Measurements from ENCODE around the gene PKNOX2. TPM values are rescaled to one million over a fixed set of nuclear protein-coding genes. Genes with fewer than 3 reads are reported as not detected.
A peak's percentile ranks its signal among the peaks of the same experiment; 100 is the strongest.

PKNOX2 gene
- total and polyA plus RNA-seq, 10 of the 15 experiments (the other 5 are each of a cell fraction or from before 2014, with no cell fraction given): not detected

GRCh38 chr11:125344846-125345420, 180.4 kb downstream of the PKNOX2 start (continued):
- TF ChIP-seq ZNF207 (IDR thresholded peaks at IDR 0.05; ENCODE audit: borderline replicate concordance) (no peak), NR2C1 (IDR thresholded peaks at IDR 0.05) (no peak)

DNA sequence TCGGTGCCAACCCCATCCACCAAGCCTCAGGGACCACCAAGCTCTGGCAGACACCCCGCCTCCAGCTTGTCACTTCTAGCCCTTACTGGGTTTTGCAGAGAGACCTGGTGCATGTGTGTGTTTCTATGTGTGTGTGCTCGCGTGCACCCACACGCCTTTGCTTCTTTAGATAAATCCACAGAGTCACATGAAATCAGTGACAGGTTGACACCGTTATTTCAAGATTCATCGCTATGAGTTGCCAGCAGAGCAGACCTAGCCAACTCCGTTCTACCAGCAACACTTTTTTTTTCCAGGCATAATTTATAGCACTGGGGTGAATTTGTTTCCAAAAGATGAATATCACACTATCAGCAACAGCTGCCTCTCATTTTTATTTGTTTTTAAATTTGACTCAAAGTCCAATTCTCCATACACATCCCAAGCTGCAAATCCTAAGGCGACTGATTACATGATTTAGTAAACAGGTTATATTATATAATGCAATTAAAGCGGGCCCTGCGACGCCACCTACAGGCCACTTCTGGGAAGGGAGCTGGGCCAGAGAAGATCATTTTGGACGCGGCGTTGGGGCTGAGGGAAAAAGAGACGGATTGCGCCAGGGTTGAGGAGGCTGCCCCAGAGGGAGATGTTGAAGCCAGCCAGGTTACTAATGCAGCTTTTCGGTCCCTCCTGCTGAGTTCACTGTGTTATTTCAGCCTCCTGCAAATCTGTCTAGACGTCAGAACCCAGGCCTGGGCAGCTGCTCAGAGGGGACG, 181.0 kb downstream of the PKNOX2 start:
- ChIA-PET CTCF (interaction anchor here (0.6 to 6.5 kb wide), 42 partner anchors 10 to 508 kb away, joined by 3 to 71 read pairs (median 5); partner anchors contain the start of gene TMEM218), RAD21 (ENCODE audit: unreplicated experiment) (interaction anchor here (0.8 to 2.8 kb wide), 11 partner anchors 28 to 386 kb away, joined by 3 to 14 read pairs (median 5); partner anchors contain the start of gene TMEM218), SMC1A (ENCODE audit: uncharacterized antibody, unreplicated experiment) (interaction anchor here (0.7 to 2.4 kb wide), 15 partner anchors 11 to 452 kb away, joined by 3 to 12 read pairs (median 3); no protein-coding TSS in a partner anchor), POLR2A (interaction anchor here (1.2 kb wide), 1 partner anchor 391 kb away, joined by 3 read pairs; no protein-coding TSS in a partner anchor)
- FAIRE-seq (no peak), ATAC-seq (peak; percentile 80), DNase-seq (ENCODE audit: low read depth, low spot score) (no peak)
- Histone ChIP-seq H3K4me3 (no peak overlapping the region), H3K9ac (ENCODE audit: control insufficient read depth, insufficient read depth, low read length) (no peak overlapping the region), H3K4me1 (ENCODE audit: control insufficient read depth, insufficient read depth, low read length) (no peaks in the 10 kb centered on the region), H3K4me2 (ENCODE audit: control insufficient read depth, insufficient read depth) (no peak overlapping the region), H3K36me3 (ENCODE audit: control insufficient read depth in 2 of 2, insufficient read depth in 2 of 2, low read length in 1 of 2) (no peaks in the 10 kb centered on the region), H4K20me1 (ENCODE audit: control insufficient read depth, insufficient read depth) (no peaks in the 10 kb centered on the region), H3K27ac (ENCODE audit: control insufficient read depth, insufficient read depth) (no peak overlapping the region), H3K27me3 (replicated peaks in 1 of 2; ENCODE audit: control insufficient read depth in 2 of 2, insufficient read depth in 2 of 2, low read length in 1 of 2) (peaks cover 0 to 13% of the 10 kb centered on the region in 2 experiments; a peak in 2 of 4 replicates), H2AFZ (ENCODE audit: control insufficient read depth, low read depth, low read length) (no peak overlapping the region), H3K9me3 (replicated peaks; ENCODE audit: control insufficient read depth, insufficient read depth, low read length) (no peaks in the 10 kb centered on the region), H3K79me2 (ENCODE audit: control insufficient read depth, insufficient read depth, low read length) (no peaks in the 10 kb centered on the region)
- intact Hi-C loops (cut with micrococcal nuclease; ENCODE audit: unreplicated experiment) (loop anchor here (1.0 to 5.0 kb wide), 2 partner anchors 183 to 254 kb away; partner anchors contain the start of gene PKNOX2), in situ Hi-C loops (cut with MboI) (loop anchor here (5.0 kb wide), 1 partner anchor 378 kb away; no protein-coding TSS in a partner anchor)
- TF ChIP-seq CBX3 (IDR thresholded peaks at IDR 0.05; ENCODE audit: borderline replicate concordance, low read depth): no peak
- TF ChIP-seq, protein P1, sequence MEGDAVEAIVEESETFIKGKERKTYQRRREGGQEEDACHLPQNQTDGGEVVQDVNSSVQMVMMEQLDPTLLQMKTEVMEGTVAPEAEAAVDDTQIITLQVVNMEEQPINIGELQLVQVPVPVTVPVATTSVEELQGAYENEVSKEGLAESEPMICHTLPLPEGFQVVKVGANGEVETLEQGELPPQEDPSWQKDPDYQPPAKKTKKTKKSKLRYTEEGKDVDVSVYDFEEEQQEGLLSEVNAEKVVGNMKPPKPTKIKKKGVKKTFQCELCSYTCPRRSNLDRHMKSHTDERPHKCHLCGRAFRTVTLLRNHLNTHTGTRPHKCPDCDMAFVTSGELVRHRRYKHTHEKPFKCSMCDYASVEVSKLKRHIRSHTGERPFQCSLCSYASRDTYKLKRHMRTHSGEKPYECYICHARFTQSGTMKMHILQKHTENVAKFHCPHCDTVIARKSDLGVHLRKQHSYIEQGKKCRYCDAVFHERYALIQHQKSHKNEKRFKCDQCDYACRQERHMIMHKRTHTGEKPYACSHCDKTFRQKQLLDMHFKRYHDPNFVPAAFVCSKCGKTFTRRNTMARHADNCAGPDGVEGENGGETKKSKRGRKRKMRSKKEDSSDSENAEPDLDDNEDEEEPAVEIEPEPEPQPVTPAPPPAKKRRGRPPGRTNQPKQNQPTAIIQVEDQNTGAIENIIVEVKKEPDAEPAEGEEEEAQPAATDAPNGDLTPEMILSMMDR (IDR thresholded peaks at IDR 0.05 in 2 of 3, conservative IDR thresholded peaks at IDR 0.05 in 1 of 3; ENCODE audit: control insufficient read depth in 2 of 3, extremely low read depth in 1 of 3, insufficient read depth in 1 of 3, low read depth in 3 of 3, low read length in 3 of 3): peak; percentile 68 to 76 (median 73)
- no peak for TF ChIP-seq NR2C2 (IDR thresholded peaks at IDR 0.05; ENCODE audit: borderline replicate concordance, control insufficient read depth, insufficient read length, low read depth)
- TF ChIP-seq YBX1 (IDR thresholded peaks at IDR 0.05): no peak
- TF ChIP-seq RAD21 (IDR thresholded peaks at IDR 0.05; ENCODE audit: insufficient read depth, low read depth, low read length): peak; percentile 50
- TF ChIP-seq YY1 (IDR thresholded peaks at IDR 0.05; ENCODE audit: low read depth, low read length): 0 out of 2 replicates have a peak, but pooled peaks have one; percentile 20
- no peak for TF ChIP-seq BCL11A (IDR thresholded peaks at IDR 0.05; ENCODE audit: low read depth, low read length)
- TF ChIP-seq STAT3 (IDR thresholded peaks at IDR 0.05; ENCODE audit: low read depth, low read length): no peak
- peak; percentile 46; the same call in 1 of the 2 replicates for TF ChIP-seq SMC3 (IDR thresholded peaks at IDR 0.05; ENCODE audit: borderline replicate concordance, low read length)
- TF ChIP-seq BHLHE40 (IDR thresholded peaks at IDR 0.05; ENCODE audit: borderline replicate concordance in 1 of 2, low read depth in 2 of 2, low read length in 1 of 2): no peak
- whole genome bisulfite sequencing (ENCODE audit: insufficient coverage, insufficient replicate concordance, low lambda C conversion rate, missing lambda C conversion rate): 19% methylated on average over 20 of the region's 20 CpGs
- BruUV-seq (replicated peaks): no TSS peak

Measured in GM12878 (cell line).